Gastroesophageal sphincter (tissue), 4 donors: ENCODE results near the gene RPL35. TPM values are rescaled to one million over a fixed set of nuclear protein-coding genes. Genes with fewer than 3 reads are reported as not detected.

Experiments used
- ATAC-seq: fragments of 150-250 bp; one replicate; pipeline ENCODE4 v1.9.1; 2016; ENCODE audit warnings: mild to moderate bottlenecking, moderate library complexity
- H3K27ac ChIP-seq, 4 donors: fragments of 200-600 bp; sonication (generic) in 3 of 4; 1 replicate in 3 of 4; 2 replicates in 1 of 4; pipeline ENCODE4 v1.5.1; 2016 to 2019
- H3K27me3 ChIP-seq: fragments of 200-600 bp; sonication (generic); one replicate; pipeline ENCODE4 v1.5.1; 2019
- H3K36me3 ChIP-seq, 2 donors: fragments of 200-600 bp; sonication (generic); one replicate each; pipeline ENCODE4 v1.5.1; 2019; ENCODE audit warnings: control low read depth in 1 of 2
- H3K4me1 ChIP-seq, 3 donors: fragments of 200-600 bp; sonication (generic); 1 replicate in 2 of 3; 2 replicates in 1 of 3; pipeline ENCODE4 v1.5.1; 2016 to 2019; ENCODE audit warnings: control low read depth in 2 of 3
- H3K4me3 ChIP-seq, 2 donors: fragments of 200-600 bp; sonication (generic); one replicate each; pipeline ENCODE4 v1.5.1; 2019; ENCODE audit warnings: mild to moderate bottlenecking in 1 of 2, moderate library complexity in 1 of 2
- H3K9me3 ChIP-seq, 3 donors: fragments of 200-600 bp; sonication (generic); one replicate each; pipeline ENCODE4 v1.5.1; 2017 to 2019; ENCODE audit warnings: control low read depth in 2 of 3
- EP300 ChIP-seq: sonication (generic); formaldehyde crosslinking; IDR thresholded peaks from one replicate; pipeline ENCODE4 v1.6.1; 2017; ENCODE audit warnings: antibody characterized with exemption, mild to moderate bottlenecking
- POLR2A ChIP-seq, 2 donors: fragments of 450-650 bp; IDR thresholded peaks; one replicate each; pipeline ENCODE4 v1.6.1; 2017; ENCODE audit warnings: antibody characterized with exemption in 2 of 2, mild to moderate bottlenecking in 2 of 2, moderate library complexity in 1 of 2
- POLR2AphosphoS5 ChIP-seq: sonication (generic); formaldehyde crosslinking; IDR thresholded peaks from one replicate; pipeline ENCODE4 v1.6.1; 2017; ENCODE audit warnings: antibody characterized with exemption
- WGBS, 2 donors: methylation state at CpG; one replicate each; pipeline ENCODE4 v1.1.5; 2018; ENCODE audit warnings: low coverage in 1 of 2; 5-methylcytosine and 5-hydroxymethylcytosine counted together
- total RNA-seq, 4 donors: library from RNA; depleted of rRNA; stranded (reverse); fragments of >200 nt; gene quantifications; one replicate each; pipeline ENCODE4 v1.1.0, GENCODE V29; 2016
- TF ChIP-seq, protein P1 (sequence below), 4 experiments: fragments of 200-600 bp in 2 of 4; fragments of 450-650 bp in 2 of 4; sonication (generic) in 1 of 4; IDR thresholded peaks; one replicate each; pipeline ENCODE4 v1.5.1; 2017 to 2019; ENCODE audit warnings: antibody characterized with exemption in 4 of 4, mild to moderate bottlenecking in 2 of 4, moderate library complexity in 2 of 4

Gene RPL35
- total RNA-seq, 4 donors from 2014 or later, result 1,026 to 2,785 (median 2,065) TPM

DNA sequence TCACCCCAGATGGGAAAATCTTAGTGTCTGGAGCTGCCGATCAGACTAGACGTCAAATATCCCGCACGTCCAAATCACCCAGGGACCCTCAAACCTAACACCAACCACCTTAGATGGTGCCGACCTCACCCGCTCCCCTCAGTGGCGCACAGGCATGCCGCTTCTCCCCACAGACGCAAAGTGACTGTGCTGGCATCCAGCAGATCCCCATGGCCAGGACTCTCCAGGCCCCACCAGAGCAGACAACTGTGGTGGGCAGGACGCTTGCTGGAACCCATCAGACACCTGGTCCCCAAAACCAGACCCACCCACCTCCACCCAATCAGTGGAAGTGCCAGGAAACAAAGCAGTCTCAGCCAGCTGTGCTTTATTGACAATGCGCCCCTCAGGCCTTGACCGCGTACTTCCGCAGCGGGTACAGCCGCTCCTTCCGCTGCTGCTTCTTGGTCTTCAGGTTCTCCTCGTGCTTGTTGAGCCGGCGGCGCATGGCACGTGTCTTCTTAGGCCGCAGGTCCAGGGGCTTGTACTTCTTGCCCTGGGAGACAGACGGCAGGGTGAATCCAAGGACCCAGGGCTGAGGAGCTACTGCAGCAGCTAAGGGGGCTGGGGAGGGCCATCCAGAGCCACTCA, 4.1 kb downstream of the RPL35 start:
- H3K36me3 ChIP-seq, result peaks cover 0 to 48% of the 10 kb centered on the region in 2 donors
- H3K9me3 ChIP-seq, result no peaks in the 10 kb centered on the region
- no peak overlapping the region for H3K4me3 ChIP-seq
- TF ChIP-seq, protein P1, sequence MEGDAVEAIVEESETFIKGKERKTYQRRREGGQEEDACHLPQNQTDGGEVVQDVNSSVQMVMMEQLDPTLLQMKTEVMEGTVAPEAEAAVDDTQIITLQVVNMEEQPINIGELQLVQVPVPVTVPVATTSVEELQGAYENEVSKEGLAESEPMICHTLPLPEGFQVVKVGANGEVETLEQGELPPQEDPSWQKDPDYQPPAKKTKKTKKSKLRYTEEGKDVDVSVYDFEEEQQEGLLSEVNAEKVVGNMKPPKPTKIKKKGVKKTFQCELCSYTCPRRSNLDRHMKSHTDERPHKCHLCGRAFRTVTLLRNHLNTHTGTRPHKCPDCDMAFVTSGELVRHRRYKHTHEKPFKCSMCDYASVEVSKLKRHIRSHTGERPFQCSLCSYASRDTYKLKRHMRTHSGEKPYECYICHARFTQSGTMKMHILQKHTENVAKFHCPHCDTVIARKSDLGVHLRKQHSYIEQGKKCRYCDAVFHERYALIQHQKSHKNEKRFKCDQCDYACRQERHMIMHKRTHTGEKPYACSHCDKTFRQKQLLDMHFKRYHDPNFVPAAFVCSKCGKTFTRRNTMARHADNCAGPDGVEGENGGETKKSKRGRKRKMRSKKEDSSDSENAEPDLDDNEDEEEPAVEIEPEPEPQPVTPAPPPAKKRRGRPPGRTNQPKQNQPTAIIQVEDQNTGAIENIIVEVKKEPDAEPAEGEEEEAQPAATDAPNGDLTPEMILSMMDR (IDR thresholded peaks at IDR 0.05), result no peak
- TF ChIP-seq POLR2A (IDR thresholded peaks at IDR 0.05), result no peak
- TF ChIP-seq EP300, result no peak
- no peak for TF ChIP-seq POLR2AphosphoS5
- ATAC-seq, result no peak
- H3K27me3 ChIP-seq, result no peaks in the 10 kb centered on the region
- H3K4me1 ChIP-seq, result peaks cover 0 to 49% (median 14%) of the 10 kb centered on the region in 3 donors
- H3K27ac ChIP-seq, result no peak overlapping the region
- no CpG with 5 or more reads among the region's 24 CpGs for WGBS, 2 donors

DNA sequence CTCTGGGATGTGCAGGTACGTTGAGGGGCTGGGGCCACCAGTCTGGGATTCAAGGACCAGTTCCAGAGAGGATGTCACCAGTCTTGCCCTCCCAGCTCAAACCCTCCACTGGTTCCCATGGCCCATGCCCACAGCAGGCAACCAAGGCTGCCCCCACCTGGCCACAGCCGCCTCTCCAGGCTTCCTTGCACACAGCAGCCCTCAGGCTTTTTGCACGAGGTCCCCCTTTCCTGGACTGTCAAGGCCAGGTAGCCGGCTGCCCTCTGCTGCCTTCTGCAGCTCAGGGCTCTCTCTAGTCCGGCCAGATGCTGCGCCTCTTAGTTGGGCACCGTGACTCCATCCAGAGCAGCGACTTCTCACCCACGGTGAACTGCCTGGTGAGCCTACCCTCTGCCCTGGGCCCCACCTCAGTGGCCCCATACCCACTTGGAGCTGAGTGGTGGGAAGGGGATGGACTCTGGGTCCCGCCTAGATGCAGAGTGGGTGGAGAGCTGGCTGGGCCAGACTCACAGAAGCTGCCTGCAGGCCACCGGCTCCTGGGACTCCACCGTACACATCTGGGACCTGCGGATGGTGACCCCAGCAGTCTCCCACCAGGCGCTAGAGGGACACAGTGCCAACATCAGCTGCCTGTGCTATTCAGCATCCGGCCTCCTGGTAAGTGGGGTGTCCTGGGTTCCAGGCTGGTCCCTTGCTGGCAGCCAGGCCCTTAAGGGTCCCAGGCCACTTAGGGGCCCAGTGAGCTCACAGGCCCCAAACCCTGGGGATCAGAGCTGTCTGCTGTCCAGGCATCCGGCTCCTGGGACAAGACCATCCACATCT, 5.6 kb downstream of the RPL35 start:
- Histone ChIP-seq H3K27me3 (no peaks in the 10 kb centered on the region), H3K4me3 (no peak overlapping the region), H3K9me3 (no peaks in the 10 kb centered on the region), H3K36me3 (peaks cover 0 to 48% of the 10 kb centered on the region in 2 donors), H3K27ac (no peak overlapping the region), H3K4me1 (peaks cover 0 to 54% (median 17%) of the 10 kb centered on the region in 3 donors)
- ATAC-seq, result no peak
- 45 to 60% methylated on average over 1 to 4 of the region's 16 CpGs for WGBS, 2 donors
- TF ChIP-seq POLR2AphosphoS5, result peak; percentile 9
- no peak for TF ChIP-seq EP300
- no peak for TF ChIP-seq POLR2A (IDR thresholded peaks at IDR 0.05)
- TF ChIP-seq, protein P1 (IDR thresholded peaks at IDR 0.05), result peak in 2 of 4 experiments; percentile 16 to 40

DNA sequence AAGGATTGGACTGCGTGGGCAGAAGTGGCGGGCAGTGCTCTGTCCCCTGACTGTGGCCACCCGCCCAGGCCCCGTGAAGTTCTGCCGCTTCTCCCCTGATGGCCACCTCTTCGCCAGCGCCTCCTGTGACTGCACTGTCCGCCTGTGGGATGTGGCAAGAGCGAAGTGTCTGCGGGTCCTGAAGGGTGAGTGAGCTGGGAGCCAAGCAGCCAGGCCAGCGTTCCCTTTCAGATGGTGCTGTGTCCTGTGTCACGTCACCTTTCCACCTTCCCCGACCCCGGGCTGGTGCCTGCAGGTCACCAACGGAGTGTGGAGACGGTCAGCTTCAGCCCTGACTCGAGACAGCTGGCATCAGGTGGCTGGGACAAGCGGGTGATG, 6.2 kb downstream of the RPL35 start:
- no peak for ATAC-seq
- WGBS, 2 donors, result no CpG with 5 or more reads among the region's 18 CpGs
- TF ChIP-seq POLR2AphosphoS5, result no peak
- TF ChIP-seq, protein P1 (IDR thresholded peaks at IDR 0.05), result no peak
- H3K27ac ChIP-seq, result no peak overlapping the region
- H3K9me3 ChIP-seq, result no peaks in the 10 kb centered on the region
- no peaks in the 10 kb centered on the region for H3K27me3 ChIP-seq
- peaks cover 0 to 48% of the 10 kb centered on the region in 2 donors for H3K36me3 ChIP-seq
- H3K4me1 ChIP-seq, result peaks cover 0 to 48% (median 11%) of the 10 kb centered on the region in 3 donors
- no peak overlapping the region for H3K4me3 ChIP-seq

DNA sequence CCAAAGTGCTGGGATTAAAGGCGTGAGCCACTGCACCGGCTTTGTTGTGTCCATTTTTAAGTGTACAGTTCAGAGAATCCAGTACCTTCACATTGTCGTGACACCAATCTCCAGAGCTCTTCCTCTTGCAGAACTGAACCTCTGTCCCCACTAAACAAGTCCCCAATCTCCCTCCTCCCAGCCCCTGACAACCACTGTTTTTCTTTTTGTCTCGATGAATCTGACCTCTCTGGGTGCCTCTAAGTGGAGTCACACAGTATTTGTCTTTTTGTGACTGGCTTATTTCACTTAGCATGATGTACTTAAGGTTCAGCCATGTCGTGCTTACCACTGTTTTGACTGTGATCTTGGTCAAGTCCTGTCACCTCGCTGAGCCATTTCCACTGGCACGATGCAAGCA, 6.9 kb downstream of the RPL35 start:
- ATAC-seq, result no peak
- H3K4me1 ChIP-seq, result peaks cover 0 to 48% (median 9%) of the 10 kb centered on the region in 3 donors
- H3K27ac ChIP-seq, result no peak overlapping the region
- H3K36me3 ChIP-seq, result peaks cover 0 to 40% of the 10 kb centered on the region in 2 donors
- 54 to 71% methylated on average over 2 to 6 of the region's 7 CpGs for WGBS, 2 donors
- TF ChIP-seq POLR2A (IDR thresholded peaks at IDR 0.05) (no peak), EP300 (no peak)
- no peaks in the 10 kb centered on the region for H3K9me3 ChIP-seq
- no peak overlapping the region for H3K4me3 ChIP-seq
- no peaks in the 10 kb centered on the region for H3K27me3 ChIP-seq

DNA sequence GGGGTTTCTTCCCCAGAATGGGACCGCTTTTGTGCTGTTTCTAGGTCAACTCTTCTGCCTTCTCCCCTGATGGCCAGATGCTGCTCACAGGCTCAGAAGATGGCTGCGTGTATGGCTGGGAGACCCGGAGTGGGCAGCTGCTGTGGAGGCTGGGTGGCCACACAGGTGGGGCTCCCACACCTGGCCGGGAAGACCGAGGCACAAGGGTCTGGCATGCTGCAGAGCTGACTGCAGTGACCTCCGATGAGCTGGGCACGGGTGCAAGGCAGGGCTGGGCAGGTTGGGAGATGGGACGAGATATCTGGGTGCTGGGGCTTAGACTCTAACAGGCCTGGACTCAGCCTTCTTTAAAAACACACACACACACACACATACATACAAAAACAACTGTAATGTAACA, 7.6 kb downstream of the RPL35 start:
- H3K36me3 ChIP-seq, result peaks cover 0 to 34% of the 10 kb centered on the region in 2 donors
- ATAC-seq, result no peak
- no peaks in the 10 kb centered on the region for H3K27me3 ChIP-seq
- H3K4me3 ChIP-seq, result no peak overlapping the region
- no peaks in the 10 kb centered on the region for H3K9me3 ChIP-seq
- 86% methylated on average over 2 of the region's 8 CpGs; no CpG with 5 or more reads in 1 of the 2 donors for WGBS, 2 donors
- TF ChIP-seq POLR2AphosphoS5, result no peak
- TF ChIP-seq, protein P1 (IDR thresholded peaks at IDR 0.05), result no peak
- TF ChIP-seq POLR2A (IDR thresholded peaks at IDR 0.05), result no peak
- TF ChIP-seq EP300, result no peak
- H3K27ac ChIP-seq, result peak overlapping the region in 1 of 4 donors; percentile 78
- H3K4me1 ChIP-seq, result peaks cover 0 to 45% (median 9%) of the 10 kb centered on the region in 3 donors
